NCI-H82 treated with DMSO at 0.1 percent for 48 hours (cell line): ENCODE data around the gene DNAAF5.

Experiments
- DNase-seq: peaks from one replicate; lab custom pipeline; 2025; ENCODE audit not compliant: unreplicated experiment; lab: John Stamatoyannopoulos, UW

The DNAAF5 gene

DNA sequence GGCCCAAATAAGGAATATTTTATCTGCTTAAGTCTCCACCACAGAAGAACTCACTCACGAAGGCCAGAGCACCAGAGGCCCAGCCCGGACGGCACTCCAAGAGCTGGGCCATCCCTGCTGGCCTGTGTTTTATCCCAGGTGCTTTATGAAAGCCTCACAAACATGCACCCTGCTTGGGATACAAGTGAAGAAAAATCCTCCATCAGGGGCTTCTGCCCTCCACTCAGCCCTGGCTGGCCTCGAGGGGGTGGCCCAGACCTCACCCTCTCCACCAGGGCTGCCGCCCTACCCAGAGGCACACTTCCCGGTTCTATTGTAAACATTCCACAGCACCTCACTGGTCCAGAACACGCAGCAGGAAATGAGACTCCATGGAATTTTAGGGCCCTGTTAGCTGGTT lies 19.8 kb upstream of the DNAAF5 start:
- DNase-seq, result no peak

DNA sequence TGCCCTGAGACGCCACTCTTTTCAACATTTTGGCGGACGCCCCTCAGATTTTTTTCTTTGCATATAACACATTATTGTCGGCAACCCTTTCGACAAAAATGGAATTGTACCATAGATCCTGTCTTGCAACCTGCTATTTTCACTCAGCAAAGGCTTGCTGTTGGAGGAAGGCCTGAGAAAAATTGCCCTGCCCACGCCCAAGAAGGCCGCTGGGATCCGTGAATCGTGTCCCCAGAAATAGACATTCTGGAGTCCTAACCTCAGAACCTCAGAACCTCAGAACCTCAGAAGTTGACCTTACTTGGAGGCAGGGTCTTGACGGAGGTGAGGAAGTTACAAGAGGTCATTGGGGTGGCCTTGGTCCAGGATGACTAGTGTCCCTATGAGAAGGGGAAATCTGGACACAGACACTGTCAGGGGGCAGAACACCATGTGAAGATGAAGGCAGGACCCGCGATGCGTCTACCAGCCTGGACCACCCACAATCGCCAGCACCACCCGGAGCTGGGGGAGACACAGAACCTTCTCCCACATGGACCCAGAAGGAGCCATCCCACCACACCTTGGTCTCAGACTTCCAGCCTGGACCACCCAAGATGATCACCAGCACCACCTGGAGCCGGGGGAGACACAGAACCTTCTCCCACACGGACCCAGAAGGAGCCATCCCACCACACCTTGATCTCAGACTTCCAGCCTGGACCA lies 19.1 kb upstream of the DNAAF5 start:
- DNase-seq, result no peak

DNA sequence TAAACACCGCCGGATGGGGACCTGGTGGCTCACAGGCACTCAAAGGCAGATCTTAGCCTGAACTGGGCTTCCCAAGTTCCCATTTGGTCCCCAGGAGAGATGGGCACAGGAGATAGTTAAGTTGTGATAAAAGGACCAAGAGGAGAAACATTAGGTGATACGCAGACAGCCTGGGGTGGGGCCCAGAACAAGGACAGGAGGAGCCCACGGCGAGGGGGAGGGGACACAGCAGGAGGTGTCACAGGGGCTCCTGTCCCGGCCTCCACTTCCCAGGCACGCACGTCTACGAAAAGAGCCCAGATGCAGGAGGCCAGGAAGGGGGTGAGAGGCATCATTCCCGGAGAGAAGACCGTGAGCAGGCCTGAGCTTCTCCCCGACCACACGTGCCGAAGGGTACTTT lies 16.3 kb upstream of the DNAAF5 start:
- DNase-seq, result no peak

DNA sequence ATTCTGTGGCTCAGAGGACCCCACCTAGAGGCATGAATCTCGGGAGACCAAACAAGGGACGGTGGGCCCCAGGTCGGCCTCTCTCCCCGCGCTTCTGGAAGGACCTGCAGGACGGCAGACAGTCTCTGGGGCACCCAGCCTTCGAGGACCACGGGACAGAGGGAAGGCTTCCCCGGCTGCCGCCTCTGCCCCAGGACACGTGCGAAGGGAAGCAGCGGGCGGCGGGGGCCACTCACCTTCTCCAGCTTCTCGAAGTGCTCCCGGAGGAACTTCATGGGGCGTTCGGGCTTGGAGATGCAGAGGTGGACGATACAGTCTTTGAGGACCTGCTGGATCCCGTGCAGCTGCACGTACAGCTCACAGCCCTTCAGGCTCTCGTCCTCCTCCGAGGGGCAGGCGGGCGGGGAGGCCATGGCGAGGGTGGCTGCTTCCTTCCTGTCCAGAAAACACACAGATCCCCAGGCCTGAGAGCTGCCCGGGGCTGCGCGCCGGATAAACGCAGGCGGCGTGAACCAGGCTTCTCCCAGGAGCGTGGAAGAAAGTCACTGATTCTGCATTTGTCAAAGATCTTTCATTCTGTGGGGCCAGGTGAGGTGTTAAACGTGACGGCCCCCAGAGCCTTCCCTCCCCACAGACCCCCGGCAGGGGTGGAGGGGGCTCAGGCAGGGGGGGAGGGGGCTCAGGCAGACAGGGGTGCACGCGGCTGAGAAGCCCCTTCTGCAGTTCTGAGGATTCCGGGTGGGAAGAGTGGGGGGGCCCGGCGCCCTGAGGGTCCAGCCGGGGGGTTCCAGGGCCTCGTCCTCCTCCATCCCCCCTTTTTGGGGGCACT lies 15.2 kb upstream of the DNAAF5 start:
- no peak for DNase-seq

DNA sequence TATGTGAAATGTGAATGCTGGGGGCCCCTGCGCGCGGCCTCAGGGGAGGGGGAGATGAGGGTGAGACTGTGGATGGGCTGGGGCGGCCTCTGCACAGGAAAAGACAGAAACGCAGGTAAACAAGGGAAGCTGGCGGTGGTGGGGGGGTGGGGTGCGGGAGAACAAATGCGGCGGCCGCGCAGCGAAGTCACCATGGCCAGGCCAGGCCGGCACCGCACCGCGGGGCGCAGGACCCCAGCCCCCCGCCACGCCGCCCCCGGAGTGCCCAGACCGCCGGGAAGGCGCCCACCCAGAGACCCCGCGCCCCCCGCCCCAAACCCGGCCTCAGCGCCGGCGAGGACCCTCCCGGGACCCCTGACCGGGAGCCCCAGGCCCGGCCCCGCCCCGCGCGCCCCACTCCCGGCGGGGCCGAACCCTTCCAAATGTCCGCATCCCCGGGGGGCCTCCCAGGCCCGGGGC lies 14.5 kb upstream of the DNAAF5 start:
- DNase-seq, result no peak

DNA sequence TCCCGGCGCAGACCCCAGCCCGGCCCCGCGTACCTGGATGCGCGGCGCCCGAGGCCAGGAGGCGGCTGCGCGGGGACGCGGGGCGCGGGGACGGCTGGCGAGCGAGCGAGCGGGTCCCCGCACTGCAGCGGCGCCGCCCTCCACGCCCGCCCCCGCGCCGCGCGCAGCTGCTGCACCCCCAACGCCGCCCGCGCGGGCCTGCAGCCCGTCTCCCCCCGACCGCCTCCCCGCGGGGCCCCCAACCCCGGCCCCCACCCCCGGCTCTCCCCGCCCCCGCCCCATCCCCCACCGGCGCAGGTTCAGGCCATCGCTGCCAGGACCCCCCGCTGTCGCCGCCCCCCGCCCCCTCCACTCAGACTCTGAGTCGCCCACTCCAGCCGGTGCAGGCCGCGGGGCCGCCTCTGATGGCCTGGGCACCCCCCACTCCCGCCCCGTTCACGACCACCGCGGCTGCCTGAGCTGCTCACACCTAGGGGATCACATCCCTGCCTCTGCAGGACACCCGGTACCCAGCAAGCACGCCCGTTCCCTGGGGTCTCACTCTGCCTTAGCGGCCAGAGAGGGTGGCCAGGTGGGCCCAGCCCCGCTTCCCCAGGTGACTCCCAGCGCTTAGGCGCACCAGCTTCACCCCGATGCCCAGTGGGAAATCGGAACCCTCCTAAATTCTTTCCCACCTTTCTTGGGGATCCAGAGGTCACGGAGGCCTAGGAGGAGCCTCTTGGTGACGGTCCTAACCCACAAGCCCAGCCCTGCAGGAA lies 13.9 kb upstream of the DNAAF5 start:
- no peak for DNase-seq

DNA sequence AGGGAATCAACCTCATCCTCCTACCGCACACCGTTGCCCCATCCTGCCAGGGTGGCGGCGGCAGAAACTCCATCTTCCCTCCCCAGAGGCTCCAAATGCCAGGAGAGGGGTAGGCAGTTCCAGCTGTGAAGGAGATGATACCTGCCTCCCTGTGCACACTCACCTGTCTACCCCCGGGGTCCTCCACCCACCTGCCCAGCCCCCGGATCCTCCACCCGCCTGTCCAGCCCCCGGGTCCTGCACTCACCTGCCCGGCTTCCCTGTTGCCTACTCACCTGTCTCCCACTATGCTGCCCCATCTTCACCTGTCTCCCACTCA lies 13.4 kb upstream of the DNAAF5 start:
- no peak for DNase-seq

DNA sequence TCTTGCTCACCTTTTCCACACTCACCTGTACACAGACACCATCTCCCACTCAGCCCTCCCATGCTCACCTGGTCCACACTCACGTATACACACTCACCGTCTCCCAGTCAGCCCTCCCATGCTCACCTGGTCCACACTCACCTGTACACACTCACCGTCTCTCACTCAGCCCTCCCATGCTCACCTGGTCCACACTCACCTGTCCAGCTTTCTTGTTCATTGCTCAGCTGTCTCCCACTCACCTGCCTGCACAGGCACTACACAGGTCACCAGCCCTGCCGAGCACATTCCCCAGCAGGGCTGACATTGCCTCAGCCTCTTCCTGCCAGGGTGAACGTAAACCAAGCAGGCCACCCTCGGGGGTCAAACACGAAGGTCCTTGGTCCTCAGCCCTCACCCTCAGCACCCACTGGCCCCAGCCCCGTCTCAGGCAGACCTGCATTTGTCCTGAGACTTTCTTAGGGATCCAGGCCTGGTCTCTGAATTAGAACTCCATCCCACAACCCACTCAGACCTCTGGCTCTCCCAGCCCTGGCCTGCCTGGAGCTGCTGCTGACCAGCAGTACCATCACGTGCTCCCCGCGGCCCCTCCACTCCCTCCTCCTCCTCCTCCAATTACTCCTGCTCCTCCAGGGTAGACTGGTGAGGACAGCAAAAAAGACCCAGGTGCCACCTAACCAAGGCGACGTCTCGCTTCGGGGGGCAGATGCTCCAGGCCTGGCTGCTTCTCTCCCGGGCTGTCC lies 12.8 kb upstream of the DNAAF5 start:
- DNase-seq, result no peak

DNA sequence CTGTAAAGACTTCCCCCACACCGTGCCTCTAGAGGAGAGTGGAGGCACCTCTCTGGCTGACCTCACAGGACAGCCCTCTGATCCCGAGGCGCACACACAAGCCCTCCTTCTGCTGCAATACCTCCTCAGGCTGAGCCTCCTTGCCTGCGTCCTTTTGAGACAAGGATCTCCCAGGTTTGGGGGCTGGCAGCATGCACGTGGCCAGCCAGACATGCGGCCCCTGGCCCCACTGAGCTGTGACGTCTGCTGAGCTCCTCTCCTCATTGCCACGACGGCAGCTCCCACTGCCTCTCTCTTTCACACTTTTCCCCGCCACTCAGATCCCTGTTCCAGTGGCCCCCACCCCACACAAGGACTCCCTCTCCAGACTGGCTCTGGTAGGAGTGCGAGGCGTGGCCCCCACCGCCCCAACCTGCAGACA lies 12.2 kb upstream of the DNAAF5 start:
- no peak for DNase-seq

DNA sequence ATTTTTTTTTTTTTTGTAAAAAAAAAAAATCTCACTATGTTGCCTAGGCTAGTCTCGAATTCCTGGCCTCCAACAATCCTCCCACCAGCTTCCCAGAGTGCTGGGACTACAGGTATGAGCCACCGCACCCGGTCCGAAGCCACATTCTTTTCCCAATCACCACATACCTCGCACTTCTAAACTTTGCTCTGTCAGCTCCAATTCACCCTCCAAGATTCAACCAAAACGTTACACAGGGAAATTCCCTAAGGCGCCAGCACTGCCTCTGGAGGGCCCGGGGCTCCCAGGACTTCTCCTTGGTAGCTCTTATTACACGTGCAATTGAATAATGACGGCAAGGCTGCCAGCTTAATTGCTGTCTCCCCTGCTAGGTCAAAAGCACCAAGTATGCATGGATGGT lies 10.3 kb upstream of the DNAAF5 start:
- no peak for DNase-seq

DNA sequence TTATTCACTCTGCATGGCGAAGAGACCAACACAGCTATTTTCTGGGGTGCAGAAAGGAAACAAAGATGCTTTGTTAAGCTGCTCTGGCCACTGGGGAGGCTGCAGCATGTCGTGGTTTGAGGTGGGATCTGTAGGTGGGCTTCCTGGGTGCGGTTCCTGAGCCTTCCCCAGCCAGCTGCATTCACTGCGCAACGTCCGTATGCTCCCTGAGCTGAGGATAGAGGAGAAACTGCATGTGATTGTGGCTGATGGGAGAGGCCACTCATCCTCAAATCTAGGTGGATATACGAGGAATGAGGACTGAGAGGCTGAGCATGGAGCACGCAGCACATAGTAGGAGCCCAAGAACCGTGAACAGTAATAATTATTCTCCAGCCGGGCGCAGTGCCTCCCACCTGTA lies 9.9 kb upstream of the DNAAF5 start:
- no peak for DNase-seq

DNA sequence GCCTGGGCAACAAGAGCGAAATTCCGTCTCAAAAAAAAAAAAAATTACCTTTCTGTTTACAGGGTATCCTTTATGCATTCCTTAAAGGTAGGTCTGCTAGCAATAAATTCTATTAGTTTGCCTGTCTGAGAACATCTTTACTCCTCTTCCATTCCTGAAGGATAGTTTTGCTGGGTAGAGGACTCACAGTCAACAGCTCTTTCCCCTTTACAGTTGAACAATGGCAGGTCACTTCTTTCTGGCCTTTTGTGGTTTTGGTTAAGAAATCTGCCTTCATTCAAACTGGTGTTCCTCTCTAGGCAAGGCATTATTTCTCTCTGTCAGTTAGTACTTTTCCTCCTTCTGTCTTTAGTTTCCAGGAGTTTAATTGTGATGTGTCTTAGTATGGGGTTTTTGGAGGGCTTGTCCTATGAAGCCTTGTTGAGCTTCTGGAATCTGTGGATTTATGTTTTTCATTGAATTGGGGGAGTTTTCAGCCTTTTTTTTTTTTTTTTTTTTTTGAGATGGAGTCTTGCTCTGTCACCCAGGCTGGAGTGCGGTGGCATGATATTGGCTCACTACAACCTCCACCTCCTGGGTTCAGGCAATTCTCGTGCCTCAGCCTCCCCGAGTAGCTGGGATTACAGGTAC lies 4.8 kb upstream of the DNAAF5 start:
- DNase-seq, result no peak

DNA sequence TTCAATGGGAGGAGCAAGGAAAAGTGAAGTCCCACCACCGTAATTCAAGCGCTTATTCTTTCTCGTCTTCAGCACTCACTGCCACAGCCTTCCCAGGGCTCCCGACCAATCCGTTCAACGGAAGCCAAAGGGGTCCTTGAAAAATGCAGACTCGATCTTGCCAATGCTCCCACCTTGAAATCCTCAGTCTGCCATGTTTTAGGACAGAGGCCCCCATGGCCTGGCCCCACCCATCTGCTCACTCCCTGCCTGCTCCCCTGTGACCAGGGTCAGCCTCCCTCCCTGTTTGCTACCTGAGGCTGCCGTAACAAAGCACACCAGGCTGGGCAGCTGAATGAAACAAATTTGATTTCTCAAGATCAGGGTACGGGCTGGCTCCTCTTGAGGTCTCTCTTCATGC lies 3.0 kb upstream of the DNAAF5 start:
- no peak for DNase-seq

DNA sequence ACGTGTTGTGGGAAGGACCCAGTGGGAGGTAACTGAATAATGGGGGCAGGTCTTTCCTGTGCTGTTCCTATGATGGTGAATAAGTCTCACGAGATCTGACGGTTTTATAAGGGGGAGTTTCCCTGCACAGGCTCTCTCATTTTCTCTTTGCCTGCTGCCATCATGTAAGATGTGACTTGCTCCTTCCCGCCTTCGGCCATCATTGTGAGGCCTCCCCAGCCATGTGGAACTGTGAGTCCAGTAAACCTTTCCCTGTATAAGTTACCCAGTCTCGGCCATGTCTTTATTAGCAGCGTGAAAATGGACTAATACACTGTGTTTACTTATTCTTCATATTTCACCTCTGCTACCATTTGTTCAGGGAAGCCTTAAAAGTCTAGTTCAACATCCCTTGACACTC lies 2.2 kb upstream of the DNAAF5 start:
- no peak for DNase-seq

DNA sequence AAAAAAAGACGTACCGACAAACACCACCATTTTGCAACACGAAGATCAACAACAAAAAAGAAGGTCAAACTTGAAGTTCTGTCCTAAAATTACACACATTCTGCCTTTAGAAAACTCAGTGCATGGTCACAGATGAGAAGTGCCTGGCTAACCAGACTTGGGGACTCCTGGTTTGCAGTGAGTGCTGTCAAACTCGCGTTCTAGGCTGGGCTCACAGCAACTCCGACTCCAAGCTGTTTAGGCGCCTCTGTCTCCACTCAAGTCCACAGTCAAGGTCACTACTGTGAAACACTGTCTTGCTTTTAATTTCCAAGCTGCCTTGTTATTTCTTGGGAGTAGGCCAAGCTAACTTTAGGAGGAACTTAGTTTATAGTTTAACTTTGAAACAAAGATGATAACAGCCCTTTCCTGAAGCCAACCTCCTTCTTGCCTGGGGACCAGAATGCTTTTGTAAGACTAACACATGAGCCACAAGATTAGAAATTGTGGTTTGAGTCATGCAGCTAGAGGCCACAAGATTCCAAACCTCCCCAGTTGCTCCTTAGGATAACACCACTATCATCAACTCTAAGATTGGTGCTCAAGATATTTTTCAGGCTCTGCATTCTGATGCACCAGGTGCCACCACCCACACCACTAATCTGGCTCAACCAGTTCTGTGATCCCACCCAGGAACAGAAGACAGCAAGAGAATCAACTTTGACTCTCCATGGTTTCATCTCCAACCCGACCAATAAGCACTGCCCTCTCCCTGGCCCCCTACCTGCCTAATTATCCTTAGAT lies 1.1 kb upstream of the DNAAF5 start:
- no peak for DNase-seq

DNA sequence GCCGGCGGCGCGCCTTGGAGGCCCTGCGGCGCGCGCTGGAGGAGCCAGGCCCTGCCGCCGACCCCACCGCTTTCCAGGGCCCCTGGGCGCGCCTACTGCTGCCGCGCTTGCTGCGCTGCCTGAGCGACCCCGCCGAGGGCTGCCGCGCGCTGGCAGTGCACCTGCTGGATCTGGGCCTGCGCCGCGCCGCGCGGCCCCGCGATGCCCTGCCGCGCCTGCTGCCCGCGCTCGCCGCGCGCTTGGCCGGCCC lies 280 bp downstream of the DNAAF5 start:
- DNase-seq, result no peak

DNA sequence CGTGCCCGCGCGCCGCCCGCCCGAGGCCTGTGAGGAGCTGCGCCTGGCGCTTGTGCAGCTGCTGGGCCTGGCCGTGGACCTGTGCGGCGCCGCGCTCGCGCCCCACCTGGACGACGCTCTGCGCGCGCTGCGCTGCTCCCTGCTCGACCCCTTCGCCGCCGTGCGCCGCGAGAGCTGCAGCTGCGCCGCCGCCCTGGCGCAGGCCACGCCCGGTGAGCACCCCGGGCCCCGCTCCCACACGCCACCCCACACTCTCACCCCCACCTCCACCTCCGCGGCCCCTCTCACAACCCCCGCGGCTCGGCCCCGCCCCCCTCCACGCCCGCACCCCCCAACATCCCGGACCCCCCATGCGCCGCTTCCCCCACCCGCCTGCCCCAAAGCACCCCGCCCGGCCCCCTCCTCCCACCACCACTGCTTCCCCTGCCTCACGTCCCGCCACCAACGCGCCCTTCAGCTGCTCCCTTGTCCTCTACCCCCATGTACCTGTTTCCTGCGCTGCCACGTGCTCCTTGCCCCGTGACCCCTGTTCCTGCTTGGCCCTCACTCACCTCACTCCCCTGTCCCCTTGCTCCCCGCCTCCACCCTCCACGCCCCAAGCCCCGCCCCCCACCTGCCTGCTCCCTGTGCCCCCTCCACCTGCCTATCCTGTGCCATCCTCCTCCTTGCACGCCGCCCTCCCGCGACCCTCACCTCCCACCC lies 756 bp downstream of the DNAAF5 start, which contains the start of gene PRKAR1B:
Gene PRKAR1B (minus strand): TSS at position 178 of the 702 bp plus-strand sequence. CDS start 15,776 bp downstream, outside the sequence.
- DNase-seq, result no peak

DNA sequence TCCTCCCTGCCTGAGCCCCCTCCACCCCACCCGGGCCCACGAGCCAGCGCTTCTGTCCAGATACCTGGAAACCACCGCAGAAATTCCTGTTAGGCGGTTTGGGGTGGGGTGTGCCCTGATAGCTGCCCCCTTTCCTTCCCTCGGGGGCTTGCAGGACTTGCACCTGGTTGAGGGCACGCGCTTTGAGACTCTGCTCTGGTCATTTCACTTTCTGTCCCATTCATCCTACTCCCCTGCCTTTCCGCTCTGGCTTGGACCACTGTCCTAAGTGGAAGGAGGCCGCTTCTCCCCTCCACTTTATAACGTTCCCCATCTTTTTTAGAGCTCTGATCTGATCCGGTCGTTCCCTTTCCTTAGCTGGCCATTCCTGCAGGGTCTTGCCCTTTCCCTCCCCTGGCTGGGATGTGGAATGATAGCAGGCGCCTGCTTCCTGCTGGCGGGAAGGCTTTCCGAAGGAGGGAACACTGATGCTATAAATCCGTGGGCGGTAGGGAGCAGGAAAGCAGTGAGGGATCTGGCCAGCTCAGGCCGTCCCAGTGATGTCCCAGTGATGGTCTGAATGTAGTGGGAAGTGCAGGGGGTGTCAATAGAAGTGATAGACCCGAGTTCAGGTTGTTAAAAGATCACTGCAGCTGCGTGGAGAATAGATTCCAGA lies 1.4 kb downstream of the DNAAF5 start:
- no peak for DNase-seq

DNA sequence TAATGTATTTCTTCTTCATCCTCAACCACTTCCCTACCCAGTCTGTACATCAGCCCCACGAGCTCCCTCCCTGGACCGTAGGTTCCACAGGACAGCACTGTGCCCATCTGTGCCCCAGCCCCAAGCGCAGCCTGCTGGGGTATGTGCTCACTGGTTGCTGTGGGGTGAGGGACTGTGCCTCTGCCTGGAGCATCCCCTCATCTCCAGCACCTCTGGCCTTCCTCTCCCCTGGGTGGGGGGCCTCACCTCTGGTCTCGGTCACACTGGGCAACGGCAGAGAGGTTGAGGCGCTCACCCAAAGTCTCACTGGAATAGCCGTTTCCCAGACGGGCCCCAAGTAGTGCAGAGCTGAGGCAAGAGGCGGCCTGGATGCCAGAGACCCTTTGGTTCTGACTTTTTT lies 2.1 kb downstream of the DNAAF5 start:
- no peak for DNase-seq
